Activated gamma-delta T cell treated with anti-CD3 and anti-CD28 coated beads, Interleukin-2, amount 50 U/mL, for 16 hours (primary cell): ENCODE data around the gene TNK2.
"Not testable (repeated sequence)": the region's sequence is repeated elsewhere in the genome, so short reads cannot be mapped to it uniquely, and the experiment has no call there.

ENCODE experiments used
- DNase-seq: peaks from one replicate; pipeline ENCODE4 v3.0.0-alpha.2; 2020; ENCODE audit warnings: low read depth

TNK2 gene

DNA sequence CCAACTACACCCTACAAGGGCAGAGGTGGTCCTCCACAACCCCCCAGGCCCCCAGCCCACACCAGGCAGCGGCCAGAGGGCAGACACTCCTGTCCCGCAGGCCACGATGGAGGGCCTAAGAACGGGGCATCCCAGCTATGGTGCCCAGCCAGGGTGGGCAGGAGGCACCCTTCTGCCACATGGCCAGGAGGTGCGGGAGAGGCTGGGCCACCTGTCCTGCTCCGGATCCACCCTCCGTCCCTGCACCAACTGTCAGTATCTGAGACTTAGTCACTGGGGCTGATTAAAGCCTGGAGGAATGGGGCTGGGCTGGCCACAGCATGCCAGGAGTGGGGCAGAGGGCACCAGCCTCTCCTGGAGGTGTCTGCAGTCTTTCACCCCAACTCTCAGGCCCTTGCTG is 37.9 kb downstream of the TNK2 start:
- no peak for DNase-seq

DNA sequence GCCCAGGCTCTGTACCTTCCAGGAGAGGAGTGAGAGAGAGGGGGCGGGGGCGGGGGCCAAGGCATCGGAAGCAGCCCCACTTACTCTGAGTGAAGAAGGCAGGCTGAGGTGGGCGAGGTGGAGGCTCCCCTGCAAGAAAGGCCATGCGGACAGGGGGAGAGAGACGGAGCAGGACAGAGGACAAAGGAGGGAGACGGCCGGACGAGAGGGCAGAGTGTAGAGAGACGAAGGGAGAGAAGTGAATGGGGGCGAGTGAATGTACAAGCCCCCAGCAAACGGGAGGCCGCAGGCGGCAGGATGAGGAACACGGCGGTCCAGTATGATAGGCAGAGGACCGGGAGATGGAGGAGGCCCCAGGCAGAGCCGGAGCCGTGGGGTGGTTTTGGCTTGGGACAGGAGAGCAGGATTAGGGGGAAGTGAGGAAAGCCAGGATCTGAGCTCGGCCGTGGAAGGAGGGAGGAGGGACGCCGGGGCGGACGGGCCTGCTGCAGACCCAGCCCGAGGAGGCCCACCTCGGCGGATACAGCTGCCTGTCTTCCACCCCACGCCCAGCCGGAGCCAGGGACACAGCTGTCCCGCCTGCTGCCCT is 38.8 kb downstream of the TNK2 start:
- no peak for DNase-seq

DNA sequence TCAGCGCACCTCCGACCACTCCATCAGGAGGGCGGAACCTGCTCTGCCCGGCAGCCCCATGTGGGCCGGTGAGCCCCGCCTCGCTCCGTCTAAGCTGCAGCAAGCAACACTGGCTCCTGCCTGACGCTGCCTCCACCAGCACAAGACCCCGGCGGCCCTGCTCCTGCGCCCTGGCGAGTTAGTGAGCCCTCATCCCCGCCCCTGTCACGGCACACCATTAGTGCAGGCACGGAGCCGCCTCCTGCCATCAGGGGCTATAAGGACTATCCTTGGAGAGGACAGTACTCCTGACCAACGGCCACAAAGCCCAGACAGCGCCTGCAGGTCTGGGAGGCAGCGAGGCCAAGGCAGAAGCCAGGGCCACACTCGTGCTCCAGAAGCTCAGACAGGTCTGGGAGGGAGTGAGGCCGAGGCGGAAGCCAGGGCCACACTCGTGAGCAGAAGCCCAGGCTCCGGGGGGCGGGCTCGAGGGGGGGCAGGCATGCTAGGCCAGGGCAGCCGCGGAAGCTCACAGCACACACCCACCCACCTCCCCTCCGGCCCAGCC is 39.4 kb downstream of the TNK2 start:
- DNase-seq = no peak

DNA sequence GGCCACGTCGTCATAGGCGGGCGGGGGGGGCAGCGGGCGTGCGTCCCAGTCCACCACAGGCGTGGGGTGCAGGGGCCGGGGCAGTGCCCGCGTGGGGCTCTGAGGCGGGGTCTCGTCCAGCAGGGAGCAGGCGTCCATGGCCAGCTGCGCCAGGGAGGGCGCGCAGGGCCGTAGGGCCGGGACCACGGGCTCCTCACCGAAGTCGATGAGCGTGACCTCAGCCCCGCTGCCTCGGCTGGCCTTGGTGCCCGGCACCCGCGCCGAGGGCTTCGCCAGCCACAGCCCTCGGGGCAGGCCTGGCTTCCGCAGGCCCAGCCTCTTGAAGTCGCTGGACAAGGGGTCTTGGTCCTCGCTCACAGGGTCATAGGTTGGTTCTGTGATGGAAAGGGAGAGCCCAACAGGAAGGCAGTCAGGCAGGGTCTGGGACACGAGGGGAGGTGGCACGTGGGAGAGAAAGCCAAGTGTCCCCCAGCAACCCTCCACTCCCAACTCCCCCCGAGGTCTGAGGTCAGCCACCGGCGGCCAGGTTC is 40.0 kb downstream of the TNK2 start:
- no peak for DNase-seq

DNA sequence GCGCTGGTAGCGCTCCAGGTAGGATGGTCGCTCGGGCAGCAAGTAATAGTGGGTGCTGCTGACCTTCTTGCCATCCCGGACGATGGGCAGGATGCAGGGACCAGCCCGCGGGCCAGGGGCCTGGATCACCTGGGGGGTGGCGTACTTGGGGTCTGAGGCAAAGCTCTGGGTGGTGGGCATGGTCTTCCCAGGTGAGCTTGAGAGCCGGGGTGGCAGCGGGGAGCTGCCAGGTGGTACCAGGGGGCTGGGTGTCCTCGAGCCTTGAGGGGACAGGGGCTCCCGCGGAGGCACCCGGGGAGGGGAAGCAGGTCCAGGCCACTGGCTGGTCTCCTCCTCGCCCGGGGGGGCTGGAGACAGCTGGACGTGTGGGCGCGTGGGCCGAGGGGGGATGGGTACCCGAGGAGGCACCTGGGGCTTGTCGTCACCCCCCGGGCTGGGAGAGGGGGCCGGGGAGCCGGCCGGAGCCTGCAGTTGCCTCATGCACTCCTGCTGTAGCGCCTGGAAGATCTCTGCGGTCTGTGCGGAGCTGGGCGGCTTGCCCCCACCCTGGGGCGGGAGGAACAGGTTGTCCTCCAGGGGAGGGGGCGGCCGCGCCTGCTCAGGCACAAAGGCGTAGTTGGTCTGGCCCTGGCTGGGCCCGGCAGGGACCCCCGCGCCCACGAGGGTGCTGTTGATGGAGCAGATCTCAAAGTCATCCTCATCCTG is 40.6 kb downstream of the TNK2 start:
- DNase-seq = no peak

DNA sequence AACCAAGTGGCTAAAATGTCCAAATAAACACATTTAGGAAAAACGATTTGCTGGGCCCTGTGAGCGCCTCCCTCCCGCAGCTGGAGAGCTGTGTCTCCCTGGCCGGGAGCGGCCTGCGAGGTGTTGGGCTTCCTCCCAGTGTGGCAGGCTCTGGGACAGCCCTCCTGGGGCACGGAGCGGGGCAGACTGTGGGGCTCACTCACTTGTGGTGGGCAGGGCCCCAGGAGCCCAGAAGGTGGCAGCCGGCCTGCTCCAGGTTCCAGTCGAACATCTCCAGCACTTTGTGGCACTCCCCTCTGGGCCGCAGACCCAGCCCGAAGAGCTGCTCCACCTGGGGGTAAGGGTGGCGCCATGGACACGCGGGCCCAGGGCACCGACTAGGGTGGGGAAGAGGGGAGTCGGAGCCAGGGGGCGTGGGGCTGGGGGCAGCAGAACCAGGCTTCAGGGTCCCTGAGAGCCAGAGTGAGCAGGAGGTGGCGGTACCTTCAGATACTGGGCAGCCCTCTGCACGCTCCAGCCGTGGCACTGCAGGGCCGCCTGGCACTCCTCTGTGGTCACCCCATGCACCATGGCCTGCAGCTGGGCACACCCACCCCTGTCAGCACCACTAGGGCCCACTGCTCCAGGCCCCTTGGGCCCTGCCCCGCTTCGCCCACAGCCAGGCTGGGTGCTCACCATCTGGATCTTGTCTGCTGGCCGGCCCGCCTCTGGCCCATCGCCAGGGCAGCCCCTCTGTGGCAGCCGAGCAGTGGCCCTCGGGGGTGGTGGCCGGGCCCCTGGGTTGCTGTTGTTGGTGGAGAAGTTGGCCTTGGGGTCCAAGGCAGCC is 41.5 kb downstream of the TNK2 start:
- DNase-seq = no peak

DNA sequence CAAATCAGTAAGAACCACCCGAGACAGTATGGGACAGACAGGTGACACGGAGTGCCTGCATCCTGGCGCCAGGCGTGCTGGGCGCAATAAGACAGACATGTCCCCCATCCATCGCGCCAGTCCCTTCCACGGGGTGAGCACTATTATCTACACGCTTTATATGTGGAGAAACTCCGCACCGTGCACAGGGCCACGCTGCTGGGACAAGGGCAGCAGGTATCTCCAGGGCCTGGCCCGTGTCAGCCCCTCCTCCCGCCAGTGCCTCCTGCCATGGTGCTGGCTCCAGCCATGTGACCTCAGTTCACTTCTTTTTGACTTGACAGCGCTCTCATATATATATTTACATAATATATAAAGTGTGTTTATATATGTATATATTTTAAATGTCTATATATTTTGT is 42.6 kb downstream of the TNK2 start:
- DNase-seq = no peak

DNA sequence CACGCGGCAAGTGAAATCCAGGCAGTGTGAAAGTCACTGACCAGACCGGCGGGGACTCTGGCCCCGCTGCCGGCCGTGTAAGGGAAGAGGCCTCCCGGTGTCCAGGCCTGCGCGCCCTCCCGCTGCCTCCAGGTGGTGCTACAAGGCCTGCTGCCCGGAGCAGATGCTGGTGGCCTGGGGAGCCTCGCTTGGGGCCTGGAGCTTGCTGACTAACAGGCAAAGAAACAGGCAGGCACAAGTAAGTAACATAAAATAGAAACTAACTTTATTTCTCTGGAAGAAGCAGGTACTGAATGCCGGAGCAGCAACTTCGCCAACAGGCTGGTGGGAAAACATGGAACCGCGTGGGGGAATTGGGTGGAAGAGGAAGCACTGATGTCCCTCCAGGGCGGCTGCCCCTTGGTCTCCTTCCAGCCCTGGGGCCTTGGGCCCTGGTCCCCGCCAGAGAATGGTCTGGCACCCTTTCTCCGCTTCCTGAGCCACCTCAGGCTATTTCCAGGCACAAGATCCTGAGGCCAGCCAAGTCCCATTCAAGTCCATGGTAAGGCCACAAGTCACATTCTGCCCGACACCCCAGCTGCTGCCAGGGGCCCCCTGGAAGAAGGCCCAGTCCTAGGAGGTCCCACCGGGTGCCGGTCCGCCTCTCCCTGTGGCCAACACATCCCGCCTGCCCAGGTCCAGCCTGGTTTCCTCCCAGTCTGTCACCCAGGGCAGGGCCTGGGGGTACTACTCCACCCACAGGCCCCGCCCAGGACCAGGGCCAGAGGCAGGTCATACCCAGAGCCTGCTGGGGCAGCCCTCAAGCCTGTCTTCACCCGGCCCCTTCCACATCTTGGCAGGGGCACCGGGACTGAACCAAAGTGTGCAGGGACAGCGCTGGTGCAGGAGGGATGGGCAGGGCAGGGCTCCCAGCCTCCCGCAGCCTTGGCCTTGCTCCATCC is 45.0 kb downstream of the TNK2 start:
- peak; percentile 56 for DNase-seq

DNA sequence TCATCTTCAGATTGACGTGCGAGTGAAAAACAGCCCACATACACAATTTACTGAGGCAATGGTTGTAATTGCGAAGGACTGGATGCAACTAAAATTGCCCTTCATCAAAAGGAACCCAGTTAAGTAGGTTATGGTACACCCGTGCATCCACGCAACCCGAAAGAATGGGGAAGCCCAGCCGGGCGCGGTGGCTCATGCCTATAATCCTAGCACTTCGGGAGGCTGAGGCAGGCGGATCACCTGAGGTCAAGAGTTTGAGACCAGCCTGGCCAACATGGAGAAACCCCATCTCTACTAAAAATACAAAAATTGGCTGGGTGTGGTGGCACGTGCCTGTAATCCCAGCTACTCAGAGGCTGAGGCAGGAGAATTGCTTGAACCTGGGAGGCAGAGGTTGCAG is 46.0 kb downstream of the TNK2 start:
- DNase-seq = not testable (repeated sequence)

DNA sequence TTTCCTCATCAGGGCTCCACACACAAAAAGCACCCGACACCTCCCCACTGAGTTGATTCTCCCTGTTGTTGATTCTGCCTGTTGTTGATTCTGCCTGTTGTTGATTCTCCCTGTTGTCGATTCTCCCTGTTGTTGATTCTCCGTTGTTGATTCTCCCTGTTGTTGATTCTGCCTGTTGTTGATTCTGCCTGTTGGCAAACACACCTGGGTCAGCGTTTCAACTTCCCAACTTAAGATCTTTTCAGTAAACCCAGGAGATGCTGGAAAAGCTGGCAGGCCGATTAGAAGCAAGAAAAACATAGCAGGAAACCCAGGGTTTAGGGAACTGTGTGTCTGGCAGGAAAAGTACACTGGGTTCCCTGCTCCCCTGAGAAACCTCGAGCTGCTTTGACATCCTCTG is 47.9 kb downstream of the TNK2 start:
- no peak for DNase-seq

DNA sequence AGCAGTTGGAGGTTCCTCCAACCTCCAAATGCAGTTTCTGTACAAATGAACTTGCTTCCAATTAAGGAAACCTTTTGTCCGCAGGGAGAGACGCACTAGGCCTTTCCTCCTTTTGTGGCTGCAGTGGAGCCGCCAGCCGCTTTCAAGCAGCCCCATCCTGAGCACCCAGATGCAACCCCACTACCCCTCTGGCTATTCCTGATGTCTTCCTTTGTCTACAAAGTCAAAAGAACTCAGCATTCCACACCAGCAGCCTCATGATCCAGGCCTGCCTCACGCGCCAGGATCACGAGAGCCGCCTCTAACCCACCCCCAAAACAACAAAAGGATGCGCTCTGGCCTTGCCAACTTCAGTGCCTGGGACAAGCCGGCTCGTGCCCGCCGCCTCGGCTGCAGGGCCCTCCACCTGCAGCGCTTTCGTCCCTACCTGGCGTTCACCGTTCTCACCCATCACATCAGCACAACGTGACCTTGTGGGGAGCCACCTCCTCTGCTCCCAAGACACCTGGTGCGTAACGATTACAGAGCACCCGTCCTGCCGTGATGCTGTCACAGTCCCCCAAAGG is 48.4 kb downstream of the TNK2 start:
- DNase-seq = no peak

DNA sequence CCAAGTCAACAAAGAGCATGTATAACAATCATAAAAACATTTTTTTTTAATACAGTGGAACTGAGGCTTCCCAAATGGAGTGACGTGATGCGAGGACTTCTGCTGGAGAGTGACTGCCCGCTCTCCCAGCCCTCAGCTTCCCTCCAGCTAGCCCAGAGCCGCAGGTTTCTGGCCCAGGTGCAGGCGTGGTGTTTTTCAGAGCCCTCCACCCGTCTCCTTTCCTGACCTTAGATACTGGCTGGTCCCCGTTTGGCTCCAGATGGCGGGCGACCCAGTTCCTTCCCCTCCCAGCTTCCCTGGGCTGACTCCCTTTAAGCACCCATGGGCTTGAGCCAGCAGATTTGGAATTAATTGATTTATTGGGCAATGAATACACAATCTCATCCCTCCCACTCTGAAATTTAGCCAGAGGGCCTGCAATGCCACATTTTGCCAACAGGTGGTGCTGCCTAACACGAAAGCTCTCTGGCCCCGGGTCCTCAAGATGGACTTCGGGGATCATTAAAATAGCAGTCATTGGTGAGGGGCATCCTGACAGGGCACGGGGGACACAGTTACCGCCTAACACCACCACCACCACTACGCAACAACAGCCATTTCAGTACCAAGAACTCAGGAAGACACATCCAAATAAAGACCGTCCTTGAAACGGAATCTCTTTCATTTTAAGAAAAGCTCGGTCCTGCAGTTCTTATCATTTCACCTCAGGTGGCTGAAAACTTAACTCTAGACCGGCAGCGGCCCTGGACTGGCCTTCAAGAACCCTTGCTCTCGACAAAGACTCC is 49.1 kb downstream of the TNK2 start:
- peak; percentile 67 for DNase-seq

DNA sequence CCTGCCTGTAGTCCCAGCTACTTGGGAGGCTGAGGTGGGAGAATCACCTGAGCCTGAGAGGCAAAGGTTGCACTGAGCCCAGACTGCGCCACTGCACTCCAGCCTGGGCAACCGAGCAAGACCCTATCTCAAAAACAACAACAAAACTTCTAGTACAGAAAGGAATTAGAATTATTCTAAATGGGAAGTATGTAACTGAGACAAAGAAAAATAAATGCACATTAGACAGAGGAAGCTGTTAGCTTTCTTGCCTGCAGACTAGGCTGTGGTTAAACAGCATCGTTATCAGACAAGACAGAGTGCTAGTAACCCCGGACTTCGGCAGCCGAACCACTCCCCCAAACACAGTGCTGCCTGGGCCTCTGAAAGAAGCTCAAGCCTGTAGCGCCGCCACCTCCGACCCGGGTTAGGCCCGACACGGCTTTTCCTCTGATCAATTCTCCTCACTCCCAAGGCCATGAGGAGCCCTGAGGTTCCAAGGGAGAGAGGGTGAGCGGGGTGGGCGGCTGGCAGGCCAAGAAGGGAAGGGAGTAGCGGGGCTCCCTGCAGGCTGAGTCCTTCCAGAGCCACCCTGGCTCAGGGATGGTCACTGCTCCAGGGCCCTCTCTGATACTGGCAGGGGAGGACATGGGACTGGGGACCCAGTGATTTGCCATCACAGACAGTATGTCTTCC is 51.8 kb downstream of the TNK2 start:
- DNase-seq = no peak

DNA sequence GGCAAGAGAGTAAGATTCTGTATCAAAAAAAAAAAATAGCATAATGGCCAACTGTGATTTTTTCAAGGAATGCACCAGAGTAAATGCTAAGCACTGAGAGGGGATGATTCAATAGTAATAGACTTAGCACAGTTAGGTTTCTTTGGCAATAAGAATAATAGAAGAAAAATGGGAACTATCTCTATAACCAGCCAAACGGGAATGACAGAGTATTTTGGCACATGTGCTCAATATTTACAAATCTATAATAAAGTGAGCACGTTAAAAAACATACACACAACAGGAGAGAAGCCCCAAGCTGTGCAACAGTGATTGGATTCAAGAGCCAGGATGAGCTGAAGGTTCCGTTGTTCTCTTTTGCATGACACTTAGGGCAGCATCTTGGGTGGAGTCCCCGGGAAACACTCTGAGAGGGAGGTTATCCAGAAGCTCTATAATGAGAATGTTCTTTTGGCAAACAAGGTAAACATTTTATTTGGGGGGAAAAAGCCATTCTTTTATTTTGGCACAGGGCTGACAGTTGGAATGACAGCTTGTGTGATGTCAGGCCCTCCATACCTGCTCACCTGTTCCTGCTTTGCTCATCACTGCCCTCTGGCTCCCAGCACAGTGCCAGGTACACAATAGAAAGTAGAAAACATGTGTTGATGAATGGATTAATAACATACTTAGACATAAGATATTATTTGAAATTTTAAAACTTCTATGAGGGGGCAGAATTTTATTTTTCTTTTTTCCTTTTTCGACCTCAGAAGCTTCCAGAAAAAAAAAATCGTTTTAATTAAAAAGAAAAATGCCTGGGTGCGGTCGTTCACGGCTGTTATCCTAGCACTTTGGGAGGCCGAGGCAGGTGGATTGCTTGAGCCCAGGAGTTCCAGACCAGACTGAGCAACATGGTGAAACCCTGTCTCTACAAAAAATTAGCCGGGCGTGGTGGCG is 52.6 kb downstream of the TNK2 start:
- DNase-seq = no peak

DNA sequence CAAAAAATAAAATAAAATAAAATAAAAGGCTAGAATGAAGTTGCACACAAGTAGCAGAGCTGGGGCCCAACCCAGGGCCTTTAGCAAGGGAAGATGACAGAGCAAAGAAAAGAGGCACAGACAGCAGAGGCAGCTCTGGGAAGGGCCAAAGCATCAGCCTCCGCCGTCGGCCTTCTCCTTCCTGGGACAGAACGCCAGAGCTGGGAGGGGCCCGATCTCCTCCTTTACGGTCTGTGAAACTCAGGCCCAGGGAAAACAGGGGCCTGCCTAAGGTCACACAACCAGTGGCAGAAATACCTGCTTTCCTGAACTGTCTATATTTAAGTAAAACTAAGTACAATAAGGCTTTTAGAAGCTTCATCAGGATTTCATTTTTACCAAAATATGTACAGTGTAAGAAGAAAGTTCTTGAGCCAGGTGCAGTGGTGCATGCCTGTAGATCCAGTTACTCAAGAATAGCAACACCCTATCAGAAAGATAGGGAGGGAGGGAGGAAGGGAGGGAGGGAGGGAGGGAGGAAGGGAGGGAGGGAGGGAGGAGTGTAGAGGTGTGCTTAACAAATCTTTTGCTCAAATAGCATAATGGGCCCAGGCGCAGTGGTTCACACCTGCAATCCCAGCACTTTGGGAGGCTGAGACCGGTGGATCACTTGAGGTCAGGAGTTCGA is 53.6 kb downstream of the TNK2 start:
- DNase-seq = no peak

DNA sequence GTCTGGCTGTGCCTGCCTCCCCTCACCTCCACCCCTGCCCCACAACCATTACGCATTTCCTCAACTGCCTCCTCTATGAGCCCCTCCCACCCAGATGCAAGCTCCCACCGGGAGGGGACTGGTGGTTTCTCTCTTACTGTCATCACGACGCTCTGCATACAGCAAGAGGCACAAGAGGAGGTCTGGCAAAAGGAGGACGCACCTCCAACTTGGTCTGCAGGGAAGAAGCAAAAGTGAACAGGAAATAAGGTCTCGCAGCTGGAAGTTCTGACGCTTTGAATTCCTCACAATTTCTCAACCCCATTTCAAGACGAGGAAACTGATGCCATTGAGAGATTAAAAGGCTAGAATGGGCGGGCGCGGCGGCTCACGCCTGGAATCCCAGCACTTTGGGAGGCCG is 54.4 kb downstream of the TNK2 start:
- no peak for DNase-seq

DNA sequence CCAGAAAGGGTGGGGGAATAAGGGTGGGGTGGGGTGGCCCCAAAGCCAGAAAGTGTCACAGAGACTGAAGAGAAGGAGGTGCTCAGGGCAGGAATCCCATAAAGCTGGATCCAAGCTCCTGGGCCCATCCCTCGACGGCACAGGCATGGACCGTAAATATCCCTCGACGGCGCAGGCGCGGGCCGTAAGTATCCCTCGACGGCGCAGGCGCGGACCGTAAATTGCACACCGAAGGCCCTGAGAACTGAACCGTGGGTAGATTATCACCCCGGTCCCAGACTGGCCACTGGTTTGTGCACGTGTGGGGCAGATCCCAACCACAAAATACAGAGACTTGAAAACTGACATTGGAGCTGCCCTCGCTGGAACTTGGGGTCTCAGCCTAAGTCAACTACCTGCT is 55.3 kb downstream of the TNK2 start:
- no peak for DNase-seq

DNA sequence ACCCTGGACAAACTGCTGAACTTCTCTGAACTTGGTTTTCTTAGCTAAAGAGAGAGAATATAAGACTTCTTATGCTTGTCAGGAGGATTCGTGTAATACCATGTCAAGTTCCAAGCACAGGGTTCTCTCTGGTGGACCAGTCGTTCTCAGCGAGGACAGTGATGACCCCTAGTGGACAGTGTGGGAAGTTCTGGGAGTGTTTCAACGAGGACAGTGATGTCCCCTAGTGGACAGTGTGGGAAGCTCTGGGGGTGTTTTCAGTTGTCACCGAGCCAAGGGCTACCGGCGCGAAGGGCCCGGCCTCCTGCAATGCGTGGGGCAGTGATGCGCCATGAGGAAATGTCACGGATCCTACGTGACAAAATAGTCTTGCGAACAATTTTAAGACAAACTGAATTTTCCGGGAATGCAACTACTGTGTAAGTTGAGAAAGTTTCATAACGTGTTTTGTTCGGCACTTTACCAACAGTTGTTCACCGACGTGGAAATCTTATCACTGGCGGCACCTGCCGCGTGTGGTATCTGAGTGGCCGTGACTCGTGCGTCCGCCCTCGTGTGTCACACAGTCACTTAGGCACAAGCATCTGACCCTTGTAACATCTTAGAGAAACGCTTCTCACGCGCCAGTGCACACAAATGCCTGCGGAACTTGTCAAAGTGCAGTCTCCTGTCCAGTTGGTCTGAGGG is 57.4 kb downstream of the TNK2 start:
- DNase-seq = peak; percentile 84
